Stomach (tissue), 9 donors: ENCODE data around the gene SYNPO. TPM values are rescaled to one million over a fixed set of nuclear protein-coding genes. Genes with fewer than 3 reads are reported as not detected.
A peak's percentile ranks its signal among the peaks of the same experiment; 100 is the strongest.

Experiments used
- DNase-seq, 2 donors: peaks; one replicate each; pipeline versions ENCODE4 v3.0.0 to v3.0.0-alpha.2; 2013 to 2019
- H3K27ac ChIP-seq, 5 donors: fragments of 200-600 bp in 4 of 5; sonication (generic) in 4 of 5; one replicate each; pipeline ENCODE4 v1.5.1; 2013 to 2019; ENCODE audit warnings: mild to moderate bottlenecking in 1 of 5, moderate library complexity in 1 of 5
- H3K27me3 ChIP-seq, 3 donors: fragments of 200-600 bp; sonication (generic); one replicate each; pipeline ENCODE4 v1.5.1; 2017 to 2019; ENCODE audit warnings: mixed run types in 1 of 3
- H3K36me3 ChIP-seq, 4 donors: fragments of 200-600 bp; sonication (generic); 1 replicate in 3 of 4; 2 replicates in 1 of 4; pipeline ENCODE4 v1.5.1; 2016 to 2019
- H3K4me1 ChIP-seq, 4 donors: fragments of 200-600 bp; sonication (generic); one replicate each; pipeline ENCODE4 v1.5.1; 2016 to 2019
- H3K4me3 ChIP-seq, 4 donors: fragments of 200-600 bp; sonication (generic) in 3 of 4; one replicate each; pipeline ENCODE4 v1.5.1; 2016 to 2019; ENCODE audit warnings: mild to moderate bottlenecking in 1 of 4
- H3K9me3 ChIP-seq, 4 donors: fragments of 200-600 bp; sonication (generic); one replicate each; pipeline ENCODE4 v1.5.1; 2016 to 2019
- EP300 ChIP-seq: sonication (generic); formaldehyde crosslinking; IDR thresholded peaks from one replicate; pipeline ENCODE4 v1.6.1; 2017; ENCODE audit warnings: antibody characterized with exemption
- POLR2A ChIP-seq, 4 donors: fragments of 450-650 bp; IDR thresholded peaks; one replicate each; pipeline ENCODE4 v1.6.1; 2016; ENCODE audit warnings: antibody characterized with exemption in 4 of 4, control low read depth in 2 of 4, mild to moderate bottlenecking in 1 of 4, moderate library complexity in 1 of 4
- POLR2AphosphoS5 ChIP-seq, 3 donors: sonication (generic); formaldehyde crosslinking; IDR thresholded peaks; one replicate each; pipeline ENCODE4 v1.6.1; 2016; ENCODE audit warnings: antibody characterized with exemption in 3 of 3
- WGBS, 5 donors: extraction: QIAGEN DNeasy Blood & Tissue Kit in 3 of 5; methylation state at CpG; one replicate each; pipeline versions ENCODE4 v1.1.5 to v1.1.7; 2013 to 2018; 5-methylcytosine and 5-hydroxymethylcytosine counted together
- intact Hi-C: fragments of 100-400 bp; cut with DNase I; formaldehyde crosslinking; loops from one replicate; pipeline ENCODE4 v1.15.1; 2023; ENCODE audit warnings: low total_unique reads
- polyA plus RNA-seq, 3 donors: library from polyadenylated mRNA; stranded (reverse); fragments of 200-250 nt; gene quantifications; one replicate each; pipeline ENCODE4 v1.2.3, GENCODE V29; 2013
- total RNA-seq, 5 donors: library from RNA; depleted of rRNA; stranded (reverse); fragments of >200 nt; gene quantifications; one replicate each; pipeline versions ENCODE4 v1.1.0 to v1.2.3, GENCODE V29; 2014 to 2016
- TF ChIP-seq, protein P1 (sequence below), 7 experiments: fragments of 450-650 bp in 4 of 7; fragments of 200-600 bp in 3 of 7; sonication (generic) in 3 of 7; IDR thresholded peaks; one replicate each; pipeline ENCODE4 v1.5.1; 2016 to 2019; ENCODE audit warnings: antibody characterized with exemption in 7 of 7, control low read depth in 2 of 7, mild to moderate bottlenecking in 1 of 7
- donor health status: healthy with polysubstance abuse.
- donor health status: Bipolar disorder and iron deficiency.
- donor health status: healthy.

SYNPO gene
- total and polyA plus RNA-seq, 8 donors = 3.7 to 52.7 (median 21.7) TPM

DNA sequence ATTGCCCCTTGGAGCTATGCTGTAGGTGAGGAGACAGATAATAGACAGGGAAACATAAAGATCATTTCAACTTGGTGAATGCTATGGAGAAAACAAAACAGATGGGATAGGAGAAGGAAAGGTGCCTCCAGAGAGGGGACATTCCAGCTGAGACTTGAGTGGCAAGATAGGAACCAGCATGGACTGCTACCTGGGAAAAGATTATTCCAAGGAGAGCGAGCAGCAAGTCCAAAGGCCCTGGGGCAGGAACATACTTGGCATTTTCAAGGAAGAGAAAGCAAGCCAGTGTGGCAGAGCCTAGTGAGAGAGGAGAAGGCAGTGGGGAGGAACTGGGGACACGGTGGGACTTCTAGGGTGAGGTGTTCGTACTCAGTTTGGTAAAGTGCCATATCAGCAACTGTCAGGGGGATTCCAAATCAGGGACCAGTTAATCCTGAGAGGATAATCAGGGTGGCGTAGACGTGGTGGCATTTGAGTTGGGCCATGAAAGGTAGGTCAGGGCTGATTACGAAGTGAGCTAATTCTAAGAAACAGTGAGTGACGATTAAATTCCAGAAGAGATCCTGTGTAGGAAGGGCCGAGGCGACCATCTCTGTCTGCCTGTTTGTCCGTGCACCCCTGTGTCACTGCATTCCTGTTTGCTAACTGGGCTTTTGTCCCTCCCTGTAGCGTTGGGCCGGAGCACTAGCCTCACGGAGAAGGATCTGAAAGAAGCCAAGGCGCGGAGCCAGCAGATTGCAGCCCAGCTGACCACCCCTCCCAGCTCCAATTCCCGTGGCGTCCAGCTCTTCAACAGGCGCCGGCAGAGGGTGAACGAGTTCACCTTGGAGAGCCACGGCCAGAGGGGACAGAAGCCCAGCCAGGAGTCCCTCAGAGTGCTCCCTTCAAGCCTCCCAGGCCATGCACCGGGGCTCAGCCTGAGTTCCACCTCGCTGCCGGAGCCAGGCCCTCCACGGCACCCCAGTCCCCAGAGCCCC, 7.1 kb downstream of the SYNPO start:
- peak in 2 of 3 donors; percentile 25 to 29 for TF ChIP-seq POLR2AphosphoS5 (IDR thresholded peaks at IDR 0.05)
- TF ChIP-seq POLR2A (IDR thresholded peaks at IDR 0.05) = no peak
- no peak for TF ChIP-seq EP300
- TF ChIP-seq, protein P1, sequence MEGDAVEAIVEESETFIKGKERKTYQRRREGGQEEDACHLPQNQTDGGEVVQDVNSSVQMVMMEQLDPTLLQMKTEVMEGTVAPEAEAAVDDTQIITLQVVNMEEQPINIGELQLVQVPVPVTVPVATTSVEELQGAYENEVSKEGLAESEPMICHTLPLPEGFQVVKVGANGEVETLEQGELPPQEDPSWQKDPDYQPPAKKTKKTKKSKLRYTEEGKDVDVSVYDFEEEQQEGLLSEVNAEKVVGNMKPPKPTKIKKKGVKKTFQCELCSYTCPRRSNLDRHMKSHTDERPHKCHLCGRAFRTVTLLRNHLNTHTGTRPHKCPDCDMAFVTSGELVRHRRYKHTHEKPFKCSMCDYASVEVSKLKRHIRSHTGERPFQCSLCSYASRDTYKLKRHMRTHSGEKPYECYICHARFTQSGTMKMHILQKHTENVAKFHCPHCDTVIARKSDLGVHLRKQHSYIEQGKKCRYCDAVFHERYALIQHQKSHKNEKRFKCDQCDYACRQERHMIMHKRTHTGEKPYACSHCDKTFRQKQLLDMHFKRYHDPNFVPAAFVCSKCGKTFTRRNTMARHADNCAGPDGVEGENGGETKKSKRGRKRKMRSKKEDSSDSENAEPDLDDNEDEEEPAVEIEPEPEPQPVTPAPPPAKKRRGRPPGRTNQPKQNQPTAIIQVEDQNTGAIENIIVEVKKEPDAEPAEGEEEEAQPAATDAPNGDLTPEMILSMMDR (IDR thresholded peaks at IDR 0.05) = no peak
- Histone ChIP-seq H3K27me3 (no peaks in the 10 kb centered on the region), H3K9me3 (no peaks in the 10 kb centered on the region), H3K27ac (peak overlapping the region; percentile 26 to 61 (median 46)), H3K36me3 (peaks cover 24 to 35% (median 27%) of the 10 kb centered on the region in 4 donors), H3K4me1 (peaks cover 40 to 70% (median 43%) of the 10 kb centered on the region in 4 donors), H3K4me3 (no peak overlapping the region)
- WGBS, 5 donors = 24 to 57% (median 28%) methylated on average over 24 to 25 of the region's 25 CpGs
- intact Hi-C loops = no loop called here
- DNase-seq = peak; percentile 75 to 85

DNA sequence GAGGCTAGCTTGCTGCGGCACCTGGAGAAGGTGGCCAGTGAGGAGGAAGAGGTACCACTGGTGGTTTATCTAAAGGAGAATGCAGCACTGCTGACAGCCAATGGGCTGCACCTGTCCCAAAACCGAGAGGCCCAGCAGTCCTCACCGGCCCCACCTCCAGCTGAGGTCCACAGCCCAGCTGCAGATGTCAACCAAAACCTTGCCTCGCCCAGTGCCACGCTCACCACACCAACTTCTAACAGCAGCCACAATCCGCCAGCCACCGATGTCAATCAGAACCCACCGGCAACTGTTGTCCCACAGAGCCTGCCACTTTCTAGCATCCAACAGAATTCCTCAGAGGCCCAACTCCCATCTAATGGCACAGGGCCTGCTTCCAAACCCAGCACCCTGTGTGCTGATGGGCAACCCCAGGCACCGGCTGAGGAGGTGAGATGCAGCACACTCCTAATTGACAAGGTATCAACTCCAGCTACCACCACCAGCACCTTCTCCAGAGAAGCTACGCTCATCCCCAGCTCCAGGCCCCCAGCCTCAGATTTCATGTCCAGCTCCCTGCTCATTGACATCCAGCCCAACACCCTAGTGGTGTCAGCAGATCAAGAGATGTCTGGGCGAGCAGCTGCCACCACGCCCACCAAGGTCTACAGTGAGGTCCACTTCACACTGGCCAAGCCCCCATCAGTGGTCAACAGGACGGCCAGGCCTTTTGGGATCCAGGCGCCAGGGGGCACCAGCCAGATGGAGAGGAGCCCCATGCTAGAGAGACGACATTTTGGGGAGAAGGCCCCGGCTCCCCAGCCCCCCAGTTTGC, 8.0 kb downstream of the SYNPO start:
- WGBS, 5 donors = 85 to 97% (median 91%) methylated on average over 13 to 16 of the region's 16 CpGs
- Histone ChIP-seq H3K9me3 (no peaks in the 10 kb centered on the region), H3K27me3 (no peaks in the 10 kb centered on the region), H3K27ac (peak overlapping the region in 4 of 5 donors; percentile 26 to 61 (median 52)), H3K4me1 (peaks cover 32 to 70% (median 35%) of the 10 kb centered on the region in 4 donors), H3K4me3 (no peak overlapping the region), H3K36me3 (peaks cover 24 to 35% (median 27%) of the 10 kb centered on the region in 4 donors)
- TF ChIP-seq, protein P1 (IDR thresholded peaks at IDR 0.05) = no peak
- TF ChIP-seq EP300 (no peak), POLR2AphosphoS5 (IDR thresholded peaks at IDR 0.05) (no peak)
- DNase-seq = no peak
- intact Hi-C loops = no loop called here

DNA sequence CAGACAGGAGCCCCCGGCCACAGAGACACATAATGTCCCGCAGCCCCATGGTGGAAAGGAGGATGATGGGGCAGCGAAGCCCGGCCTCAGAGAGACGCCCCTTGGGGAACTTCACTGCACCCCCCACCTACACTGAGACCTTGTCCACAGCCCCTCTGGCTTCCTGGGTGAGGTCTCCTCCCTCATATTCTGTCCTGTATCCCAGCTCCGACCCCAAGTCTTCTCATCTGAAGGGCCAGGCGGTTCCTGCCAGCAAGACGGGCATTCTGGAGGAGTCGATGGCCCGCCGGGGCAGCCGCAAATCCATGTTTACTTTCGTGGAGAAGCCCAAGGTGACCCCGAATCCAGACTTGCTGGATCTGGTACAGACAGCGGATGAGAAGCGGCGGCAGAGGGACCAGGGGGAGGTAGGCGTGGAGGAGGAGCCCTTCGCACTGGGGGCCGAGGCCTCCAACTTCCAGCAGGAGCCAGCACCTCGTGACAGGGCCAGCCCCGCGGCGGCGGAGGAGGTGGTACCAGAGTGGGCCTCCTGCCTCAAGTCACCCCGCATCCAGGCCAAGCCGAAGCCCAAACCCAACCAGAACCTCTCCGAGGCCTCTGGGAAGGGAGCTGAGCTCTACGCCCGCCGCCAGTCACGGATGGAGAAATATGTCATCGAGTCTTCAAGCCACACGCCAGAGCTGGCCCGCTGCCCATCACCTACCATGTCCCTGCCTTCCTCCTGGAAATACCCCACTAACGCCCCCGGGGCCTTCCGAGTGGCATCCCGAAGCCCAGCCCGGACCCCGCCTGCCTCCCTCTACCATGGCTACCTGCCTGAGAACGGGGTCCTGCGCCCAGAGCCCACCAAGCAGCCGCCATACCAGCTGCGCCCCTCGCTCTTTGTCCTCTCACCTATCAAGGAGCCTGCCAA, 8.9 kb downstream of the SYNPO start:
- H3K27me3 ChIP-seq = no peaks in the 10 kb centered on the region
- no peak overlapping the region for H3K4me3 ChIP-seq
- intact Hi-C loops = loop anchor here (5.0 kb wide), 1 partner anchor 82 kb away; no protein-coding TSS in a partner anchor
- no peaks in the 10 kb centered on the region for H3K9me3 ChIP-seq
- no peak for DNase-seq
- H3K27ac ChIP-seq = peak overlapping the region in 1 of 5 donors; percentile 46
- H3K4me1 ChIP-seq = peaks cover 23 to 66% (median 27%) of the 10 kb centered on the region in 4 donors
- WGBS, 5 donors = 90 to 94% (median 92%) methylated on average over 41 to 46 of the region's 46 CpGs
- H3K36me3 ChIP-seq = peaks cover 24 to 35% (median 27%) of the 10 kb centered on the region in 4 donors
- TF ChIP-seq EP300 (no peak), POLR2A (IDR thresholded peaks at IDR 0.05) (no peak), POLR2AphosphoS5 (IDR thresholded peaks at IDR 0.05) (no peak)
- TF ChIP-seq, protein P1 (IDR thresholded peaks at IDR 0.05) = no peak
